PC-3 (cell line): ENCODE measurements around the gene CSF1R. TPM values are rescaled to one million over a fixed set of nuclear protein-coding genes. Genes with fewer than 3 reads are reported as not detected.

Source experiments
- ATAC-seq: fragments of 200-7000 bp; cut with Tn5 transposase; 2 replicates; pipeline ENCODE4 v1.9.1; 2020; ENCODE audit warnings: mild to moderate bottlenecking, moderate library complexity
- BruUV-seq: library from RNA; stranded (reverse); fragments of 400-500 nt; replicated peaks from 2 replicates; lab custom pipeline; 2021; lab: Mats Ljungman, UMichigan
- CTCF ChIA-PET: fragments of 300-600 bp; sonication (Branson Sonifier 250); formaldehyde crosslinking; loops from one replicate; lab custom pipeline; 2022; ENCODE audit warnings: antibody characterized with exemption; lab: Charles Lee
- POLR2A ChIA-PET: fragments of 300-600 bp; sonication (Branson Sonifier 250); formaldehyde crosslinking; loops from one replicate; lab custom pipeline; 2022; ENCODE audit warnings: antibody characterized with exemption; ENCODE audit not compliant: unreplicated experiment; lab: Charles Lee
- DNase-seq: peaks from one replicate; pipeline ENCODE4 v3.0.0-alpha.2; 2015
- H2AFZ ChIP-seq: fragments of 300-600 bp; sonication (generic); 2 replicates; pipeline ENCODE4 v1.6.0; 2016; ENCODE audit warnings: antibody characterized with exemption, low read length
- H3F3A ChIP-seq: fragments of 300-600 bp; sonication (generic); one replicate; pipeline ENCODE4 v1.6.0; 2017; ENCODE audit warnings: antibody characterized with exemption, low read length, control low read depth, mild to moderate bottlenecking; ENCODE audit not compliant: unreplicated experiment
- H3K27ac ChIP-seq: fragments of 300-600 bp; sonication (generic); 2 replicates; pipeline ENCODE4 v1.5.1; 2016; ENCODE audit warnings: mild to moderate bottlenecking, low read length
- H3K27me3 ChIP-seq: fragments of 300-600 bp; sonication (generic); 2 replicates; pipeline ENCODE4 v1.6.1; 2016; ENCODE audit warnings: low read length, mixed read lengths
- H3K36me3 ChIP-seq: fragments of 300-600 bp; sonication (generic); 2 replicates; pipeline ENCODE4 v1.6.1; 2016; ENCODE audit warnings: low read depth, mixed run types, low read length, mixed read lengths
- H3K4me1 ChIP-seq: fragments of 300-600 bp; sonication (generic); 2 replicates; pipeline ENCODE4 v1.5.1; 2016; ENCODE audit warnings: low read length; ENCODE audit not compliant: insufficient read depth
- H3K4me2 ChIP-seq: fragments of 300-600 bp; sonication (generic); 2 replicates; pipeline ENCODE4 v1.6.0; 2016; ENCODE audit warnings: low read length
- H3K4me3 ChIP-seq: fragments of 300-600 bp; sonication (generic); 2 replicates; pipeline ENCODE4 v1.5.1; 2016; ENCODE audit warnings: mild to moderate bottlenecking, low read length, mixed read lengths
- H3K79me2 ChIP-seq: fragments of 300-600 bp; sonication (generic); 2 replicates; pipeline ENCODE4 v1.6.1; 2017; ENCODE audit warnings: low read length, mixed read lengths
- H3K9ac ChIP-seq: fragments of 300-600 bp; sonication (generic); 2 replicates; pipeline ENCODE4 v1.6.0; 2016; ENCODE audit warnings: mild to moderate bottlenecking, low read length
- H3K9me2 ChIP-seq: fragments of 300-600 bp; sonication (generic); replicated peaks from 2 replicates; pipeline ENCODE4 v1.6.1; 2016; ENCODE audit warnings: mixed run types, low read length, mixed read lengths
- H3K9me3 ChIP-seq: fragments of 300-600 bp; sonication (generic); 2 replicates; pipeline ENCODE4 v1.6.1; 2016; ENCODE audit warnings: low read length, mixed read lengths
- H4K20me1 ChIP-seq: fragments of 300-600 bp; sonication (generic); 2 replicates; pipeline ENCODE4 v1.6.1; 2016; ENCODE audit warnings: low read length, mixed read lengths
- EZH2 ChIP-seq: fragments of 300-600 bp; sonication (generic); IDR thresholded peaks from one replicate; pipeline ENCODE4 v1.6.1; 2017; ENCODE audit warnings: antibody characterized with exemption, mild to moderate bottlenecking, low read length; ENCODE audit not compliant: unreplicated experiment
- EZH2phosphoT487 ChIP-seq: fragments of 300-600 bp; sonication (generic); IDR thresholded peaks from 2 replicates; pipeline ENCODE4 v1.6.1; 2018; ENCODE audit warnings: mild to moderate bottlenecking, antibody characterized with exemption, low read length, borderline replicate concordance
- intact Hi-C: fragments of 100-400 bp; cut with micrococcal nuclease; formaldehyde crosslinking; loops from 2 replicates; pipeline ENCODE4 v1.9.0; 2023
- total RNA-seq: library from RNA; depleted of rRNA; stranded (reverse); fragments of >200 nt; gene quantifications from 2 replicates; pipeline ENCODE4 v1.2.3, GENCODE V29; 2014
- TF ChIP-seq, protein P1 (sequence below): fragments of 300-600 bp; sonication (generic); conservative IDR thresholded peaks from 2 replicates; pipeline ENCODE4 v1.5.1; 2017; ENCODE audit warnings: antibody characterized with exemption, low read depth, mild to moderate bottlenecking, low read length

CSF1R gene
- total RNA-seq, 1 experiment from 2014 or later: not detected

DNA sequence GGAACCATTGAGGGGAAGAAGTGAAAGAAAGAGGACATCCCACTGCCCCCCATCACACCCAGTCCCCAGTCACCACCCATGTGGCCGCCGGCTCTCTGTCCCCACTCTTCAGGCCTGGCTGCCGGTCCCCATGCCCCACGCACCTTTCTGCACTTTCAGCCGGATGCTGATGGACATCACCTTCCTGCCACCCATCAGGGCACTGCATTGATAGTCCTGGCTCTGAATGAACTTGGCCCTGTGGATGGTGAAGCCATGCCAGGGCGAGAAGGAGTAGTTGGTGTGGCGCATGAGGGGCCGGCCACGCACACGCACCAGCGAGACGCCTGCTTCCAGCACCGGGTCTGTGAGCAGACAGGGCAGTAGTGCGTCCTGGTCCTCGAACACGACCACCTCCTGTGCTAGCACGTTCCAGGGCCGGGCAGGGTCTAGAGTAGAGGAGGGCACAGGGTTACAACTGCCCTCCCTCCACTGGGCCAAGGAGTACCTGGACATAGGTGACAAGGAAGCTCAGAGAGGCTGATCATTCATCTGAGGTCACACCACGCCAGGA is 6.4 kb downstream of the CSF1R start:
- intact Hi-C loops: no loop called here
- ChIA-PET POLR2A (no interaction called here), CTCF (no interaction called here)
- no peak for ATAC-seq
- no peaks in the 10 kb centered on the region for H3K79me2 ChIP-seq
- H3K9me3 ChIP-seq: no peaks in the 10 kb centered on the region
- no peaks in the 10 kb centered on the region; the same call in 1 of the 2 replicates for H3K4me1 ChIP-seq
- no peaks in the 10 kb centered on the region for H3F3A ChIP-seq
- no peak overlapping the region for H3K4me3 ChIP-seq
- no peak overlapping the region for H3K4me2 ChIP-seq
- no peak for DNase-seq
- peaks cover 29% of the 10 kb centered on the region for H3K27me3 ChIP-seq
- H2AFZ ChIP-seq: no peak overlapping the region
- BruUV-seq: no TSS peak
- no peaks in the 10 kb centered on the region for H4K20me1 ChIP-seq
- H3K9me2 ChIP-seq: no peaks in the 10 kb centered on the region
- no peak for TF ChIP-seq EZH2
- TF ChIP-seq, protein P1, sequence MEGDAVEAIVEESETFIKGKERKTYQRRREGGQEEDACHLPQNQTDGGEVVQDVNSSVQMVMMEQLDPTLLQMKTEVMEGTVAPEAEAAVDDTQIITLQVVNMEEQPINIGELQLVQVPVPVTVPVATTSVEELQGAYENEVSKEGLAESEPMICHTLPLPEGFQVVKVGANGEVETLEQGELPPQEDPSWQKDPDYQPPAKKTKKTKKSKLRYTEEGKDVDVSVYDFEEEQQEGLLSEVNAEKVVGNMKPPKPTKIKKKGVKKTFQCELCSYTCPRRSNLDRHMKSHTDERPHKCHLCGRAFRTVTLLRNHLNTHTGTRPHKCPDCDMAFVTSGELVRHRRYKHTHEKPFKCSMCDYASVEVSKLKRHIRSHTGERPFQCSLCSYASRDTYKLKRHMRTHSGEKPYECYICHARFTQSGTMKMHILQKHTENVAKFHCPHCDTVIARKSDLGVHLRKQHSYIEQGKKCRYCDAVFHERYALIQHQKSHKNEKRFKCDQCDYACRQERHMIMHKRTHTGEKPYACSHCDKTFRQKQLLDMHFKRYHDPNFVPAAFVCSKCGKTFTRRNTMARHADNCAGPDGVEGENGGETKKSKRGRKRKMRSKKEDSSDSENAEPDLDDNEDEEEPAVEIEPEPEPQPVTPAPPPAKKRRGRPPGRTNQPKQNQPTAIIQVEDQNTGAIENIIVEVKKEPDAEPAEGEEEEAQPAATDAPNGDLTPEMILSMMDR: no peak
- TF ChIP-seq EZH2phosphoT487: no peak
- H3K27ac ChIP-seq: no peak overlapping the region
- no peaks in the 10 kb centered on the region for H3K36me3 ChIP-seq
- H3K9ac ChIP-seq: no peak overlapping the region

DNA sequence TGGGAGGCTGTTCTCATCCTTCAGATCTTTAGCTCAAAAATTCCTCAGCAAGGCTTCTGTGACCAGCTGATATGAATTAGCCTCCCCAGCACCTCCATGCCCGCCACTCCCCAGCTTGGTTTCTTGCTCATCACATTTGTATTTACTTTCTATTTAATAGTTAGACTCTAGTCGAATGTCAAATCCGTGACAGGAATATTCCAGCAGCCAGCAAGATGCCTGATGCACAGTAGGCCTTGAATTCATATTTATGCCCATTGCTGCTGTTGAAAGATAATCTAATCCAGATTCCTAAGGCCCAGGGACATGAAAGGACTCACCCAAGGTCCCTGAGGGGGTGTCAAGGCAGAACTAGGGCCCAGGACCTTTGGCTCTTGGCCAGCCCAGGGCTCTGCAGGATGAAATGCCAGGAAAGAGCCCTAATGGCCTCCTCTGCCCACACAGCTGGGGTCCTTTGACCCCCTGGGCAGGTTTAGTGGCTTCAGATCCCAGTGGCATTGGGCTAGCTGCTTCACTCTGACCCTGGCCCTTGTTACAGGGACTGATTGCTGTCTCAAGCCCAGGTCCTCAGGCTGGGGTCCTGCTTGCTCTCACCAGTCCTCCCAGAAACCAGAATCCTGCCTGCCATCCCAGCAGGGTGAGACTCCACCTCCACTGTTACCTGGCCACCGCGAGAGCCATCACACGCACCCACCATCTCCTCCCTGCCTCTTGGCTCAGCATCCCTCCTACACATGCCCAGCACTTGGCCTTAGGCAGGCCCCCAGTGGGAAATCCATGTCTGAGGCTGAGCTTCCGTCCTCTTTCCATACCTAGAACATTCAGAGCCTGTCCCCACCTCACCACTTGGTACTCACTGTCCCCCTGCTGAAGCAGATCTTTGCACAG is 7.3 kb downstream of the CSF1R start:
- Histone ChIP-seq H4K20me1 (no peaks in the 10 kb centered on the region), H3K4me3 (no peak overlapping the region), H3K4me2 (no peak overlapping the region), H3F3A (no peaks in the 10 kb centered on the region), H3K36me3 (no peaks in the 10 kb centered on the region), H3K79me2 (no peaks in the 10 kb centered on the region), H3K27ac (no peak overlapping the region), H3K27me3 (peaks cover 35% of the 10 kb centered on the region), H2AFZ (no peak overlapping the region), H3K4me1 (no peaks in the 10 kb centered on the region; the same call in 1 of the 2 replicates), H3K9me2 (no peaks in the 10 kb centered on the region), H3K9me3 (no peaks in the 10 kb centered on the region), H3K9ac (no peak overlapping the region)
- POLR2A ChIA-PET: no interaction called here
- intact Hi-C loops: no loop called here
- CTCF ChIA-PET: interaction anchor here (0.6 kb wide), 2 partner anchors 97 to 1594 kb away, joined by 3 read pairs; no protein-coding TSS in a partner anchor
- BruUV-seq: no TSS peak
- DNase-seq (no peak), ATAC-seq (peak; percentile 24; the same call in 1 of the 2 replicates)
- TF ChIP-seq EZH2 (no peak), EZH2phosphoT487 (no peak)
- TF ChIP-seq, protein P1: no peak
